K562 (cell line): ENCODE measurements around the gene DYNLL1. TPM values are rescaled to one million over a fixed set of nuclear protein-coding genes. Genes with fewer than 3 reads are reported as not detected.
A peak's percentile ranks its signal among the peaks of the same experiment; 100 is the strongest.

Experiments
- GATAD2A ChIP-seq: fragments of 450-650 bp; IDR thresholded peaks from 2 replicates; pipeline ENCODE4 v1.6.1; 2017
- POLR2AphosphoS2 ChIP-seq: IDR thresholded peaks from 2 replicates; pipeline ENCODE4 v1.6.1; 2012; ENCODE audit warnings: low read length, improper control_type of control experiment
- PRPF4 ChIP-seq: fragments of 200-400 bp; formaldehyde crosslinking; IDR thresholded peaks from one replicate; pipeline ENCODE4 v1.6.1; 2017; ENCODE audit warnings: low read length, low read depth, mild to moderate bottlenecking; ENCODE audit not compliant: insufficient read depth, poor library complexity, severe bottlenecking
- RAD51 ChIP-seq: fragments of 450-650 bp; IDR thresholded peaks from 2 replicates; pipeline ENCODE4 v1.7.1; 2016; ENCODE audit warnings: low read depth, mild to moderate bottlenecking, borderline replicate concordance
- WHSC1 ChIP-seq: IDR thresholded peaks from one replicate; pipeline ENCODE4 v1.6.1; 2012; ENCODE audit warnings: low read length, control low read depth, inconsistent platforms
- ZNF644 ChIP-seq: fragments of 200-800 bp; sonication (Bioruptor generic); IDR thresholded peaks from 2 replicates; pipeline ENCODE4 v1.6.1; 2016; ENCODE audit warnings: low read depth, missing genetic modification characterization, missing compliant biosample characterization
- polyA plus RNA-seq, 8 experiments: library from polyadenylated mRNA; depleted of rRNA in 4 of 8; stranded (reverse) in 5 of 8; unstranded in 3 of 8; fragments of >200 nt; fragmentation: Nextera tagmentation in 2 of 8; fragmentation: Illumina TruSeq in 1 of 8; extraction: Ambion mirVana in 2 of 8; extraction: Trizol in 1 of 8; gene quantifications; 2 replicates each; pipeline versions ENCODE4 v1.2.1 to v1.2.3, GENCODE V29; 2011 to 2014; ENCODE audit warnings: inconsistent platforms in 1 of 8, missing spikeins in 1 of 8
- total RNA-seq, 7 experiments: library from RNA; depleted of rRNA in 6 of 7; stranded (reverse); fragments of >200 nt in 6 of 7; fragmentation: Illumina TruSeq in 2 of 7; extraction: Trizol in 2 of 7; gene quantifications; 2 replicates each; pipeline versions ENCODE4 v1.2.1 to v1.2.3, GENCODE V29; 2011 to 2021; ENCODE audit warnings: low replicate concordance in 1 of 7
- TF ChIP-seq, protein P1 (sequence below): sonication (generic); formaldehyde crosslinking; IDR thresholded peaks from 2 replicates; pipeline ENCODE4 v1.8.1; 2023; ENCODE audit warnings: missing genetic modification reagents, mild to moderate bottlenecking, borderline replicate concordance
- TF ChIP-seq, protein P2 (sequence below): sonication (generic); IDR thresholded peaks from 2 replicates; pipeline ENCODE4 v1.6.1; 2016
- TF ChIP-seq, protein P3 (sequence below): fragments of 450-650 bp; IDR thresholded peaks from 2 replicates; pipeline ENCODE4 v1.6.1; 2016; ENCODE audit warnings: mild to moderate bottlenecking
- TF ChIP-seq, protein P4 (sequence below): sonication (generic); formaldehyde crosslinking; IDR thresholded peaks from 2 replicates; pipeline ENCODE4 v1.4.0; 2020; ENCODE audit warnings: mild to moderate bottlenecking, missing genetic modification reagents
- TF ChIP-seq, protein P5 (sequence below): fragments of 250-450 bp; sonication (Bioruptor Pico); IDR thresholded peaks from 2 replicates; pipeline ENCODE4 v1.4.0; 2020

DYNLL1 gene
- total and polyA plus RNA-seq, 9 of the 15 experiments (the other 6 are each of a cell fraction or from before 2014, with no cell fraction given): 303 to 1,112 (median 468) TPM

DNA sequence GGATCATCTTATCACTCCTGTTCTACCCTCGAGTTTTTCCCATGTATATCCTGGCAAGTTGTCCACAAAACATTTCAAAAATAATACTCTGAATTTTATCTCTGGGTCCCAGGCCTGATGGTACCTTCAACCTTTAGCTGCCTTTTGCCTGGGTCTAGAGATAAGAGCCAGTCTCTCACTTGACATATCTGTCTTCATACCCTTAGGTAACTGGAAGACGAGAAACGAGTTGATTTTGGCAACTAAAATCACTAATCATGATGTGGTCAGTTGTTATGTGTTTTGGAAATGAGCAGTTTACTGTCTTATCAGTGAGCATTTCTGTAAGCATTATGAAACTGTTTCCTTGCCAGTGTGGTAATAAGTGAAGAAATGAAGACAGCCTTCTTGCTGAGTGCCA lies 44.5 kb downstream of the DYNLL1 start (continued):
- TF ChIP-seq, protein P1, sequence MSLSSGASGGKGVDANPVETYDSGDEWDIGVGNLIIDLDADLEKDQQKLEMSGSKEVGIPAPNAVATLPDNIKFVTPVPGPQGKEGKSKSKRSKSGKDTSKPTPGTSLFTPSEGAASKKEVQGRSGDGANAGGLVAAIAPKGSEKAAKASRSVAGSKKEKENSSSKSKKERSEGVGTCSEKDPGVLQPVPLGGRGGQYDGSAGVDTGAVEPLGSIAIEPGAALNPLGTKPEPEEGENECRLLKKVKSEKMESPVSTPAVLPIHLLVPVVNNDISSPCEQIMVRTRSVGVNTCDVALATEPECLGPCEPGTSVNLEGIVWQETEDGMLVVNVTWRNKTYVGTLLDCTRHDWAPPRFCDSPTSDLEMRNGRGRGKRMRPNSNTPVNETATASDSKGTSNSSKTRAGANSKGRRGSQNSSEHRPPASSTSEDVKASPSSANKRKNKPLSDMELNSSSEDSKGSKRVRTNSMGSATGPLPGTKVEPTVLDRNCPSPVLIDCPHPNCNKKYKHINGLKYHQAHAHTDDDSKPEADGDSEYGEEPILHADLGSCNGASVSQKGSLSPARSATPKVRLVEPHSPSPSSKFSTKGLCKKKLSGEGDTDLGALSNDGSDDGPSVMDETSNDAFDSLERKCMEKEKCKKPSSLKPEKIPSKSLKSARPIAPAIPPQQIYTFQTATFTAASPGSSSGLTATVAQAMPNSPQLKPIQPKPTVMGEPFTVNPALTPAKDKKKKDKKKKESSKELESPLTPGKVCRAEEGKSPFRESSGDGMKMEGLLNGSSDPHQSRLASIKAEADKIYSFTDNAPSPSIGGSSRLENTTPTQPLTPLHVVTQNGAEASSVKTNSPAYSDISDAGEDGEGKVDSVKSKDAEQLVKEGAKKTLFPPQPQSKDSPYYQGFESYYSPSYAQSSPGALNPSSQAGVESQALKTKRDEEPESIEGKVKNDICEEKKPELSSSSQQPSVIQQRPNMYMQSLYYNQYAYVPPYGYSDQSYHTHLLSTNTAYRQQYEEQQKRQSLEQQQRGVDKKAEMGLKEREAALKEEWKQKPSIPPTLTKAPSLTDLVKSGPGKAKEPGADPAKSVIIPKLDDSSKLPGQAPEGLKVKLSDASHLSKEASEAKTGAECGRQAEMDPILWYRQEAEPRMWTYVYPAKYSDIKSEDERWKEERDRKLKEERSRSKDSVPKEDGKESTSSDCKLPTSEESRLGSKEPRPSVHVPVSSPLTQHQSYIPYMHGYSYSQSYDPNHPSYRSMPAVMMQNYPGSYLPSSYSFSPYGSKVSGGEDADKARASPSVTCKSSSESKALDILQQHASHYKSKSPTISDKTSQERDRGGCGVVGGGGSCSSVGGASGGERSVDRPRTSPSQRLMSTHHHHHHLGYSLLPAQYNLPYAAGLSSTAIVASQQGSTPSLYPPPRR (CRISPR knock-in tag): 0 out of 2 replicates have a peak, but pooled peaks have one; percentile 53
- TF ChIP-seq, protein P2, sequence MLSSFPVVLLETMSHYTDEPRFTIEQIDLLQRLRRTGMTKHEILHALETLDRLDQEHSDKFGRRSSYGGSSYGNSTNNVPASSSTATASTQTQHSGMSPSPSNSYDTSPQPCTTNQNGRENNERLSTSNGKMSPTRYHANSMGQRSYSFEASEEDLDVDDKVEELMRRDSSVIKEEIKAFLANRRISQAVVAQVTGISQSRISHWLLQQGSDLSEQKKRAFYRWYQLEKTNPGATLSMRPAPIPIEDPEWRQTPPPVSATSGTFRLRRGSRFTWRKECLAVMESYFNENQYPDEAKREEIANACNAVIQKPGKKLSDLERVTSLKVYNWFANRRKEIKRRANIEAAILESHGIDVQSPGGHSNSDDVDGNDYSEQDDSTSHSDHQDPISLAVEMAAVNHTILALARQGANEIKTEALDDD: peak; percentile 99
- TF ChIP-seq, protein P3, sequence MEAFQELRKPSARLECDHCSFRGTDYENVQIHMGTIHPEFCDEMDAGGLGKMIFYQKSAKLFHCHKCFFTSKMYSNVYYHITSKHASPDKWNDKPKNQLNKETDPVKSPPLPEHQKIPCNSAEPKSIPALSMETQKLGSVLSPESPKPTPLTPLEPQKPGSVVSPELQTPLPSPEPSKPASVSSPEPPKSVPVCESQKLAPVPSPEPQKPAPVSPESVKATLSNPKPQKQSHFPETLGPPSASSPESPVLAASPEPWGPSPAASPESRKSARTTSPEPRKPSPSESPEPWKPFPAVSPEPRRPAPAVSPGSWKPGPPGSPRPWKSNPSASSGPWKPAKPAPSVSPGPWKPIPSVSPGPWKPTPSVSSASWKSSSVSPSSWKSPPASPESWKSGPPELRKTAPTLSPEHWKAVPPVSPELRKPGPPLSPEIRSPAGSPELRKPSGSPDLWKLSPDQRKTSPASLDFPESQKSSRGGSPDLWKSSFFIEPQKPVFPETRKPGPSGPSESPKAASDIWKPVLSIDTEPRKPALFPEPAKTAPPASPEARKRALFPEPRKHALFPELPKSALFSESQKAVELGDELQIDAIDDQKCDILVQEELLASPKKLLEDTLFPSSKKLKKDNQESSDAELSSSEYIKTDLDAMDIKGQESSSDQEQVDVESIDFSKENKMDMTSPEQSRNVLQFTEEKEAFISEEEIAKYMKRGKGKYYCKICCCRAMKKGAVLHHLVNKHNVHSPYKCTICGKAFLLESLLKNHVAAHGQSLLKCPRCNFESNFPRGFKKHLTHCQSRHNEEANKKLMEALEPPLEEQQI: peak; percentile 85
- TF ChIP-seq WHSC1 (no peak), PRPF4 (no peak), RAD51 (no peak; the same call in 1 of the 2 replicates), ZNF644 (tag) (peak; percentile 96), POLR2AphosphoS2 (no peak), GATAD2A (peak; percentile 88)
- TF ChIP-seq, protein P4, sequence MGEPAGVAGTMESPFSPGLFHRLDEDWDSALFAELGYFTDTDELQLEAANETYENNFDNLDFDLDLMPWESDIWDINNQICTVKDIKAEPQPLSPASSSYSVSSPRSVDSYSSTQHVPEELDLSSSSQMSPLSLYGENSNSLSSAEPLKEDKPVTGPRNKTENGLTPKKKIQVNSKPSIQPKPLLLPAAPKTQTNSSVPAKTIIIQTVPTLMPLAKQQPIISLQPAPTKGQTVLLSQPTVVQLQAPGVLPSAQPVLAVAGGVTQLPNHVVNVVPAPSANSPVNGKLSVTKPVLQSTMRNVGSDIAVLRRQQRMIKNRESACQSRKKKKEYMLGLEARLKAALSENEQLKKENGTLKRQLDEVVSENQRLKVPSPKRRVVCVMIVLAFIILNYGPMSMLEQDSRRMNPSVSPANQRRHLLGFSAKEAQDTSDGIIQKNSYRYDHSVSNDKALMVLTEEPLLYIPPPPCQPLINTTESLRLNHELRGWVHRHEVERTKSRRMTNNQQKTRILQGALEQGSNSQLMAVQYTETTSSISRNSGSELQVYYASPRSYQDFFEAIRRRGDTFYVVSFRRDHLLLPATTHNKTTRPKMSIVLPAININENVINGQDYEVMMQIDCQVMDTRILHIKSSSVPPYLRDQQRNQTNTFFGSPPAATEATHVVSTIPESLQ: no peak
- TF ChIP-seq, protein P5, sequence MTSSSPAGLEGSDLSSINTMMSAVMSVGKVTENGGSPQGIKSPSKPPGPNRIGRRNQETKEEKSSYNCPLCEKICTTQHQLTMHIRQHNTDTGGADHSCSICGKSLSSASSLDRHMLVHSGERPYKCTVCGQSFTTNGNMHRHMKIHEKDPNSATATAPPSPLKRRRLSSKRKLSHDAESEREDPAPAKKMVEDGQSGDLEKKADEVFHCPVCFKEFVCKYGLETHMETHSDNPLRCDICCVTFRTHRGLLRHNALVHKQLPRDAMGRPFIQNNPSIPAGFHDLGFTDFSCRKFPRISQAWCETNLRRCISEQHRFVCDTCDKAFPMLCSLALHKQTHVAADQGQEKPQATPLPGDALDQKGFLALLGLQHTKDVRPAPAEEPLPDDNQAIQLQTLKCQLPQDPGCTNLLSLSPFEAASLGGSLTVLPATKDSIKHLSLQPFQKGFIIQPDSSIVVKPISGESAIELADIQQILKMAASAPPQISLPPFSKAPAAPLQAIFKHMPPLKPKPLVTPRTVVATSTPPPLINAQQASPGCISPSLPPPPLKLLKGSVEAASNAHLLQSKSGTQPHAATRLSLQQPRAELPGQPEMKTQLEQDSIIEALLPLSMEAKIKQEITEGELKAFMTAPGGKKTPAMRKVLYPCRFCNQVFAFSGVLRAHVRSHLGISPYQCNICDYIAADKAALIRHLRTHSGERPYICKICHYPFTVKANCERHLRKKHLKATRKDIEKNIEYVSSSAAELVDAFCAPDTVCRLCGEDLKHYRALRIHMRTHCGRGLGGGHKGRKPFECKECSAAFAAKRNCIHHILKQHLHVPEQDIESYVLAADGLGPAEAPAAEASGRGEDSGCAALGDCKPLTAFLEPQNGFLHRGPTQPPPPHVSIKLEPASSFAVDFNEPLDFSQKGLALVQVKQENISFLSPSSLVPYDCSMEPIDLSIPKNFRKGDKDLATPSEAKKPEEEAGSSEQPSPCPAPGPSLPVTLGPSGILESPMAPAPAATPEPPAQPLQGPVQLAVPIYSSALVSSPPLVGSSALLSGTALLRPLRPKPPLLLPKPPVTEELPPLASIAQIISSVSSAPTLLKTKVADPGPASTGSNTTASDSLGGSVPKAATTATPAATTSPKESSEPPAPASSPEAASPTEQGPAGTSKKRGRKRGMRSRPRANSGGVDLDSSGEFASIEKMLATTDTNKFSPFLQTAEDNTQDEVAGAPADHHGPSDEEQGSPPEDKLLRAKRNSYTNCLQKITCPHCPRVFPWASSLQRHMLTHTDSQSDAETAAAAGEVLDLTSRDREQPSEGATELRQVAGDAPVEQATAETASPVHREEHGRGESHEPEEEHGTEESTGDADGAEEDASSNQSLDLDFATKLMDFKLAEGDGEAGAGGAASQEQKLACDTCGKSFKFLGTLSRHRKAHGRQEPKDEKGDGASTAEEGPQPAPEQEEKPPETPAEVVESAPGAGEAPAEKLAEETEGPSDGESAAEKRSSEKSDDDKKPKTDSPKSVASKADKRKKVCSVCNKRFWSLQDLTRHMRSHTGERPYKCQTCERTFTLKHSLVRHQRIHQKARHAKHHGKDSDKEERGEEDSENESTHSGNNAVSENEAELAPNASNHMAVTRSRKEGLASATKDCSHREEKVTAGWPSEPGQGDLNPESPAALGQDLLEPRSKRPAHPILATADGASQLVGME (CRISPR knock-in tag): no peak
